ENCODE results near the gene CSF3R.
"Not testable (repeated sequence)": the region's sequence is repeated elsewhere in the genome, so short reads cannot be mapped to it uniquely, and the experiment has no call there.

Gene CSF3R

GRCh38 chr1:36481091-36481490 is 1.6 kb downstream of the CSF3R start:
- DNase-seq: no peak

- DNase-seq: no peak
Measured at GRCh38 chr1:36480161-36480560, 2.6 kb downstream of the CSF3R start.

GRCh38 chr1:36479505-36480051 is 3.1 kb downstream of the CSF3R start:
- DNase-seq: no peak

- not testable (repeated sequence) for DNase-seq
Measured at GRCh38 chr1:36477615-36478014, 5.1 kb downstream of the CSF3R start.

- DNase-seq: no peak
Measured at GRCh38 chr1:36476945-36477344, 5.8 kb downstream of the CSF3R start.

- DNase-seq: peak; percentile 41
Measured at GRCh38 chr1:36475910-36476604, 6.7 kb downstream of the CSF3R start.

- no peak for DNase-seq
Measured at GRCh38 chr1:36475341-36475740, 7.4 kb downstream of the CSF3R start.

- no peak for DNase-seq
Measured at GRCh38 chr1:36472656-36473055, 10.1 kb downstream of the CSF3R start.

- no peak for DNase-seq
Measured at GRCh38 chr1:36471830-36472641, 10.7 kb downstream of the CSF3R start.

- no peak for DNase-seq
Measured at GRCh38 chr1:36469163-36469562, 13.6 kb downstream of the CSF3R start.

DNA sequence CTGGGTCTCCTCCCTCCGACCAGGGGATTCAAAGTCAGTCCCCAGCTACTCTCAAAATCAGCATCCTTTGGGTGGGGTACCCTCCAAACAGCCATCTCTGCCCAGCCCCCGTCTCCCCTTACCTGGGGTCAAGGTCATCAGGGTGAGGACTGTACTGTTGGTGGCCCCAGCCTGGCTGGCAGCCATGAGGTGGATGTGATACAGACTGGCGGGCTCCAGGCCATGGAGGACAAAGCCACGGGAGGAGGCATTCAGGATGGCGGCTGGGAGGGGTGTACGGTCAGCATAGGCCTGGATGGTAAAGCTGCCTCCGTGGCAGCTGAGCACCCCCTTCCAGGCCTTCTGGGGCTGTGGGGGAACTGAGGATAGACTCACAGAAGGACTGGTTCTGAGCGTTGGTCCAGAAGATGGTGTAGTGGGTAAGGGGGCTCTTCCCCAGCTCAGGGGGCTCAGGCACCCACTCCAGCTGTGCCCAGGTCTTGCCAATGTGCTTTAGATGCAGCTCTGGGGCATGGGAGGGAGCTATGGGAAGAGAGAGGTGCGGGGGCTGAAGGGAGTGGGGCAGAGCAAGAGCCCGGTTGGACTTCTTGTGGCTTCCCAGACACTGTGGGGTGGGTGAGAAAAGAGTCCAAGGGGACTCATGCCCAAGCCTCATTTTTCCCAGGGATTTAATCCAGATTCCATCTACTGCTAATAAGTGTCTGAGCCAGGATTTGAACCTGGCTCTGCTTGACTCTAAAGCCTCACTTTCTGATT is 14.8 kb downstream of the CSF3R start:
- no peak for DNase-seq

DNA sequence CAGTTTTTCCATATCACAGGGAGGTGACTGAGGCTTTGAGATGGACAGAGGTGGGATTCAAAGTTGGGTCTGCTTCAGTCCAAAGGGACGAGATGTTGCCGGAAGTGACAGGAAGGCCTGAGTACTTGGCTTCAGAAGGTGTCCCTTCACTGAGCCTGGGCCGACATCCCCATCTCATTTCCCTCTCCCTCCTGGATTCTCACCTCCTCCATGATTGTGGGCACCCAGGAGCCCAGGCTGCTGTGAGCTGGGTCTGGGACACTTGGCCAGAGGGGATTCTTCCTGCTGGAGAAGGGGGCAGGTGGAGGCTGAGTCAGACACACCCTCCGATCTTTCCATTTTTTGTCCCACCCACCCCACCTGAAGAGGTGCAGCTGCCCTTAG is 15.7 kb downstream of the CSF3R start:
- DNase-seq: no peak

GRCh38 chr1:36466370-36467026 is 16.2 kb downstream of the CSF3R start:
- DNase-seq: no peak

- no peak for DNase-seq
Measured at GRCh38 chr1:36465731-36466369, 16.9 kb downstream of the CSF3R start.

GRCh38 chr1:36464605-36465393 is 17.9 kb downstream of the CSF3R start:
- DNase-seq: no peak

DNA sequence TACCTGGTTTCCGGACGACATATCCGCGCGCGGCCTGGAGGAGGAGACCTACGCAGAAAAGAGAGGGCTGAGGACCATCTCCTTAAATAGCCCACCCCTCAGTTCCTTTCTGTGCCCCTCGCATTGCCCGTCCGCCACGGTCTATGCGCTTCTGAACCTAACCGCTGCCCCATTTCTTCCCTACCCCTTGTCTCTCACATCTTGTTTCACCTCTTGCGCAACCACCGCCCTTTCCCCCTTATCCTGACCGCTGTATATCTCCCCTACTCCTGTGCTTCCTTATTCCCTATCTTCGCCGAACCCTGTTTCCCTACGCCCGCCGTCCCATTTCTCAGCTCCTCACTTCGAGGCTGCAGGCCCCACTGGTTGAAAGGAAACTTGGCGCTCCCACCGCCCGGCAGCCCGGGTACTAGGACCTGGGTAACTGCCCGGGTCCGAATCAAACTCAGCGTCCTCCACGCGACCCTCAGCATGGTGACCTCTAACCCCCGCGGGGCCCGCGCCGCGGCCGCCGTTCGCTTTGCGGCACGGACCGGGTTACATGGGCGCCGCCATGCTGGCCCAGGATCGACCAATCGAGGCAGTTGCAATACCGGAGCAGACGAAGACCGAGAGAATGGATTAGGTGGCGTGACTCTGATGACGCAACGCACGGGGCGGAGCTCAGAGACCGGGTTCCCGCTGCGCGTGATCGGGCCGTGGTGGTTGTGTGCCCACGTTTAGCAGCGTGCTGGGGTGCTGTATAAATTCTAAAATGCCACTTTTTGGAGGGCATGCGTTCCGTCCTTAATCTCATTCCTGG is 18.7 kb downstream of the CSF3R start, which contains the start of gene MRPS15:
MRPS15 (minus strand) TSS at position 582 of the 802 bp plus-strand sequence; CDS start at position 473, 109 bp downstream.
- DNase-seq: peak; percentile 99

GRCh38 chr1:36463463-36463802 is 19.3 kb downstream of the CSF3R start:
- DNase-seq: peak; percentile 17

- no peak for DNase-seq
Measured at GRCh38 chr1:36458910-36459309, 23.8 kb downstream of the CSF3R start.

- DNase-seq: no peak
Measured at GRCh38 chr1:36457691-36458090, 25.0 kb downstream of the CSF3R start.

DNA sequence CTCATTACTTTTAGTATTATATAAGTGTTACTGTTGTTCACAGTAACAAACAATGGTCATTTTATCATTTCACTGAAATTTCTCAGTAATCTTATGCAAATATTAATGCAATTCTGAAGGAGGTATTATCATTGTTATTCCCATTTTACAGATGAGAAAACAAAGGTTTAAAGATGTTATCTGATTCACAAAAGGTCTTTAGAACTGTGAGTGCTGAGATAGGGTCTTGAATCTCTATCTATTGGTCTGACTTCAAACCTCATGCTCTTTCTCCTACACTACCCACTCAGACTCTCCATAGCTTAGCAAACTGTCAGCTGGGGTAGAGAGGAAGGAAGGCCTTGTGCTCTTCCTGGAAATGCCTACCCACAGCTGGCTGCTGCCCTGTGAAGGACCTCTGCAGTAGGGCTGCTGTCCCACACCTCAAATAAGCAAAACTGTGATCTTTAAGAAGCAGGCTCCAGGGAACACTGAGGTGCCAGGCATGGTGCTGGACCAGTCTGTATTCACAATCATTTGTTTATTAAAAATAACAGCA is 26.3 kb downstream of the CSF3R start:
- no peak for DNase-seq

Data from eye (tissue), 1 donor.